Caco-2 (cell line): Measurements from ENCODE around the gene EVA1B. TPM values are rescaled to one million over a fixed set of nuclear protein-coding genes. Genes with fewer than 3 reads are reported as not detected.

ENCODE experiments used
- BruUV-seq: library from RNA; stranded (reverse); fragments of 400-500 nt; replicated peaks from 2 replicates; lab custom pipeline; 2021; lab: Mats Ljungman, UMichigan
- CTCF ChIA-PET: fragments of 300-600 bp; sonication (Branson Sonifier 250); formaldehyde crosslinking; loops from one replicate; lab custom pipeline; 2022; ENCODE audit warnings: antibody characterized with exemption; lab: Charles Lee
- POLR2A ChIA-PET: fragments of 300-600 bp; sonication (Branson Sonifier 250); formaldehyde crosslinking; loops from one replicate; lab custom pipeline; 2022; ENCODE audit warnings: antibody characterized with exemption; lab: Charles Lee
- DNase-seq, 2 experiments: peaks; one replicate each; pipeline versions ENCODE4 v3.0.0 to v3.0.0-alpha.2; 2020 to 2022
- H3K27me3 ChIP-seq: replicated peaks from 2 replicates; pipeline ENCODE4 v1.6.0; 2011; ENCODE audit warnings: low read length; ENCODE audit not compliant: control insufficient read depth, insufficient read depth
- H3K36me3 ChIP-seq: 2 replicates; pipeline ENCODE4 v1.5.1; 2011; ENCODE audit warnings: low read length; ENCODE audit not compliant: control insufficient read depth, insufficient read depth
- H3K4me1 ChIP-seq: fragments of 250-450 bp; sonication (Bioruptor Pico); 2 replicates; pipeline ENCODE4 v1.5.1; 2020; ENCODE audit warnings: mild to moderate bottlenecking
- H3K4me3 ChIP-seq: 2 replicates; pipeline ENCODE4 v1.5.1; 2011; ENCODE audit warnings: low read depth, mild to moderate bottlenecking, control low read depth, low read length
- H3K9me3 ChIP-seq: fragments of 250-450 bp; sonication (Bioruptor Pico); 2 replicates; pipeline ENCODE4 v1.5.1; 2020; ENCODE audit warnings: mild to moderate bottlenecking, moderate library complexity
- H3K27ac Mint-ChIP-seq: one replicate; pipeline ENCODE4 v1.8.0; 2022; ENCODE audit warnings: mixed read lengths; ENCODE audit not compliant: unreplicated experiment
- H3K27me3 Mint-ChIP-seq: one replicate; pipeline ENCODE4 v1.8.0; 2022; ENCODE audit warnings: mixed read lengths; ENCODE audit not compliant: insufficient read depth, unreplicated experiment
- H3K36me3 Mint-ChIP-seq: one replicate; pipeline ENCODE4 v1.8.0; 2022; ENCODE audit warnings: mild to moderate bottlenecking, mixed read lengths; ENCODE audit not compliant: insufficient read depth, unreplicated experiment
- H3K4me1 Mint-ChIP-seq: one replicate; pipeline ENCODE4 v1.8.0; 2022; ENCODE audit warnings: low read depth, mixed read lengths; ENCODE audit not compliant: unreplicated experiment
- H3K4me3 Mint-ChIP-seq: one replicate; pipeline ENCODE4 v1.8.0; 2022; ENCODE audit warnings: mild to moderate bottlenecking, moderate library complexity, mixed read lengths; ENCODE audit not compliant: unreplicated experiment
- H3K9me3 Mint-ChIP-seq: one replicate; pipeline ENCODE4 v1.8.0; 2022; ENCODE audit warnings: mixed read lengths; ENCODE audit not compliant: unreplicated experiment
- intact Hi-C: fragments of 100-400 bp; cut with micrococcal nuclease; formaldehyde crosslinking; loops from one replicate; pipeline ENCODE4 v1.10.0; 2022; ENCODE audit not compliant: unreplicated experiment
- total RNA-seq: library from RNA; stranded (reverse); gene quantifications from 2 replicates; pipeline ENCODE4 v1.2.3, GENCODE V29; 2022
- TF ChIP-seq, protein P1 (sequence below), 2 experiments: fragments of 200-600 bp in 1 of 2; IDR thresholded peaks; 1 replicate in 1 of 2; 2 replicates in 1 of 2; pipeline versions ENCODE4 v1.5.1 to v1.8.0; 2011 to 2022; ENCODE audit warnings: antibody characterized with exemption in 1 of 2, control low read depth in 1 of 2, inconsistent platforms in 1 of 2, low read depth in 1 of 2, low read length in 1 of 2, mild to moderate bottlenecking in 1 of 2, moderate library complexity in 1 of 2; ENCODE audit not compliant: insufficient read depth in 1 of 2, severe bottlenecking in 1 of 2, unreplicated experiment in 1 of 2

The EVA1B gene
- total RNA-seq, 1 experiment from 2014 or later = 4.1 TPM

DNA sequence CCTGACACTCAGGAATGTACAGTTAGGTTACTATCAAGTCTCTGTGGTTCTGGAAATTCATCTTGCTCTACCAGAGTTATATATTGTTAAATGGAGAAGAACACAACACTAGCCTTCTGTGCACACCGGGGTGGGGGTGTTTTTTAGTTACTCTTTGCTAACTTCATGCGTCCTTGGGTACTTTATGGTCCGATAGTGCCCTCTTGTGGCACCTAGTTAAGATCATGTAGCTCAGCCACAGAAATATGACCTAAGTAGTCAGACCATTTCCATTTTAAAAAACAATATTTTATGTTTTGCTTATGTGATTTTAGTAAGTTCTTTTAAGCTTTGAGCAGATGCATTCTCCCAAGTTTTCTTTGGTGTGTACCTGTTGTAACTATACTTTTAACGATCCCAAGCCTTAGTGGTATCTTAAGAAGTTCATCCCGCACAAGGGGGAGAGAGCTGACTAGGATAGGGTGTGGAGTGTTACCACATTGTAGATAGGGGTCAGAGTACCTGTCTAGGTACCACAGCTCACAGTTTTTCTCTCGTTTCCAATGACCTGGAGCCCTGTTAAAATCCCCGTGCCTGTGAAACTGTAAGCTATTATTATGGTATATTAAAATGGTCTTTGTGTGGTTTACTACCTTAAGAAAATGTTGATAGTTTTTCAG is 37.9 kb downstream of the EVA1B start:
- no peaks in the 10 kb centered on the region for H3K4me1 ChIP-seq
- Mint-ChIP-seq H3K36me3 (peaks cover 69% of the 10 kb centered on the region), H3K27me3 (no peaks in the 10 kb centered on the region), H3K9me3 (no peaks in the 10 kb centered on the region), H3K4me1 (no peaks in the 10 kb centered on the region), H3K27ac (no peak overlapping the region), H3K4me3 (no peak overlapping the region)
- H3K4me3 ChIP-seq = no peak overlapping the region
- H3K36me3 ChIP-seq = no peaks in the 10 kb centered on the region
- no peaks in the 10 kb centered on the region for H3K9me3 ChIP-seq
- CTCF ChIA-PET = interaction anchor here (0.6 to 1.4 kb wide), 12 partner anchors 8 to 189 kb away, joined by 3 to 13 read pairs (median 6); partner anchors contain the start of genes THRAP3 and TRAPPC3
- TF ChIP-seq, protein P1, sequence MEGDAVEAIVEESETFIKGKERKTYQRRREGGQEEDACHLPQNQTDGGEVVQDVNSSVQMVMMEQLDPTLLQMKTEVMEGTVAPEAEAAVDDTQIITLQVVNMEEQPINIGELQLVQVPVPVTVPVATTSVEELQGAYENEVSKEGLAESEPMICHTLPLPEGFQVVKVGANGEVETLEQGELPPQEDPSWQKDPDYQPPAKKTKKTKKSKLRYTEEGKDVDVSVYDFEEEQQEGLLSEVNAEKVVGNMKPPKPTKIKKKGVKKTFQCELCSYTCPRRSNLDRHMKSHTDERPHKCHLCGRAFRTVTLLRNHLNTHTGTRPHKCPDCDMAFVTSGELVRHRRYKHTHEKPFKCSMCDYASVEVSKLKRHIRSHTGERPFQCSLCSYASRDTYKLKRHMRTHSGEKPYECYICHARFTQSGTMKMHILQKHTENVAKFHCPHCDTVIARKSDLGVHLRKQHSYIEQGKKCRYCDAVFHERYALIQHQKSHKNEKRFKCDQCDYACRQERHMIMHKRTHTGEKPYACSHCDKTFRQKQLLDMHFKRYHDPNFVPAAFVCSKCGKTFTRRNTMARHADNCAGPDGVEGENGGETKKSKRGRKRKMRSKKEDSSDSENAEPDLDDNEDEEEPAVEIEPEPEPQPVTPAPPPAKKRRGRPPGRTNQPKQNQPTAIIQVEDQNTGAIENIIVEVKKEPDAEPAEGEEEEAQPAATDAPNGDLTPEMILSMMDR (IDR thresholded peaks at IDR 0.05; ENCODE audit: insufficient read depth in 1 of 2, low read depth in 1 of 2, low read length in 1 of 2, severe bottlenecking in 1 of 2, unreplicated experiment in 1 of 2) = peak; percentile 45 to 62
- peak; percentile 52 to 58 for DNase-seq
- intact Hi-C loops = loop anchor here (1.0 kb wide), 2 partner anchors 61 to 136 kb away; partner anchors contain the start of genes THRAP3 and TRAPPC3
- POLR2A ChIA-PET = interaction anchor here (0.5 kb wide), 1 partner anchor 135 kb away, joined by 3 read pairs; no protein-coding TSS in a partner anchor
- H3K27me3 ChIP-seq = no peaks in the 10 kb centered on the region
- no TSS peak for BruUV-seq

DNA sequence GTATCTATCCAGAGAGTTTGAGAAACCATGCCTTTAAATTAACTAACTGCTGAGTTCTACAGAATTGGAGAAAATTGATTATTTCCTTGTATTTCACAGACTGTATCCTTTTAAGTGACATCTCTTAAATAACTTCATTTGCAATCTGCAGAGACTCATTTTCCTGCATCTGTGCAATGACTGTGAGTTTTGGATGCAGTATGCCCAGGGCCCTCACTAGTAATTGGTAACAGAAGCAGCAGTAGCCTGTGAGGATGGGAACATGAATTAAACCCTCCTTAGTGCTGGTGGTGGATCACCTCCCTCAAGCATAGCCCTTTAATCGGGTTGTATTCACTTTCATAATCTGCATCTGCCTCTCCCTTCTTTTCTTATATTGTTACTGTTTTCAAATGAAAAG is 38.9 kb downstream of the EVA1B start:
- Histone ChIP-seq H3K36me3 (no peaks in the 10 kb centered on the region), H3K27me3 (no peaks in the 10 kb centered on the region), H3K4me3 (no peak overlapping the region), H3K9me3 (no peaks in the 10 kb centered on the region), H3K4me1 (no peaks in the 10 kb centered on the region)
- POLR2A ChIA-PET = no interaction called here
- Mint-ChIP-seq H3K9me3 (no peaks in the 10 kb centered on the region), H3K4me1 (no peaks in the 10 kb centered on the region), H3K36me3 (peaks cover 60% of the 10 kb centered on the region), H3K4me3 (no peak overlapping the region), H3K27ac (no peak overlapping the region), H3K27me3 (no peaks in the 10 kb centered on the region)
- intact Hi-C loops = no loop called here
- DNase-seq = no peak
- no TSS peak for BruUV-seq
- CTCF ChIA-PET = no interaction called here
- TF ChIP-seq, protein P1 (IDR thresholded peaks at IDR 0.05; ENCODE audit: insufficient read depth in 1 of 2, low read depth in 1 of 2, low read length in 1 of 2, severe bottlenecking in 1 of 2, unreplicated experiment in 1 of 2) = no peak

DNA sequence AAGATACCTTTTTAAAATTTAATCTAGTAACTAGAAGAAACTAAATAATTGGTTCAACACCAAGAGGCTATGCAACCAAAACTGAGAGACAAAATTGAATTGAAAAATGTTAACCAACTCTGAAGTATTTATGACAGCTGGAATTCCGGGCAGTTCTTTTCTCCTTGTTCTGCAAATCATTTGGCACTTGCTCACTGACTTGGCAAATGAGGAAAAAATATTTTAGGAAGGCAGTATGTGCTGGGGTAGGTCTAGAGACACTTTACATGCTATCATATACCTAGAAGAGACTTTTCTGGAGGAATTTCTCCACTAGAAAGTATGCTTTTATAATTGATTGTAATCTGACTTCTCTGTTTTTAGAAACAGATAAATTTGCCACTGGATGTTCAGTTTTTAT is 39.4 kb downstream of the EVA1B start:
- no peak for DNase-seq
- Histone ChIP-seq H3K4me3 (no peak overlapping the region), H3K36me3 (no peaks in the 10 kb centered on the region), H3K27me3 (no peaks in the 10 kb centered on the region), H3K9me3 (no peaks in the 10 kb centered on the region), H3K4me1 (no peaks in the 10 kb centered on the region)
- intact Hi-C loops = no loop called here
- no peaks in the 10 kb centered on the region for H3K4me1 Mint-ChIP-seq
- CTCF ChIA-PET = no interaction called here
- H3K27me3 Mint-ChIP-seq = no peaks in the 10 kb centered on the region
- BruUV-seq = no TSS peak
- H3K27ac Mint-ChIP-seq = no peak overlapping the region
- TF ChIP-seq, protein P1 (IDR thresholded peaks at IDR 0.05; ENCODE audit: insufficient read depth in 1 of 2, low read depth in 1 of 2, low read length in 1 of 2, severe bottlenecking in 1 of 2, unreplicated experiment in 1 of 2) = no peak
- peaks cover 56% of the 10 kb centered on the region for H3K36me3 Mint-ChIP-seq
- H3K4me3 Mint-ChIP-seq = no peak overlapping the region
- POLR2A ChIA-PET = no interaction called here
- no peaks in the 10 kb centered on the region for H3K9me3 Mint-ChIP-seq
